Testis (tissue), 2 donors: Measurements from ENCODE around the gene SYTL2.

Experiments used
- POLR2A ChIP-seq: fragments of 450-650 bp; IDR thresholded peaks from one replicate; pipeline ENCODE4 v1.6.1; 2017; ENCODE audit warnings: antibody characterized with exemption, mild to moderate bottlenecking, moderate library complexity
- TF ChIP-seq, protein P1 (sequence below), 3 experiments: fragments of 450-650 bp in 2 of 3; fragments of 200-600 bp in 1 of 3; sonication (generic) in 1 of 3; IDR thresholded peaks; one replicate each; pipeline ENCODE4 v1.5.1; 2016 to 2019; ENCODE audit warnings: antibody characterized with exemption in 3 of 3, mild to moderate bottlenecking in 2 of 3, moderate library complexity in 1 of 3

DNA sequence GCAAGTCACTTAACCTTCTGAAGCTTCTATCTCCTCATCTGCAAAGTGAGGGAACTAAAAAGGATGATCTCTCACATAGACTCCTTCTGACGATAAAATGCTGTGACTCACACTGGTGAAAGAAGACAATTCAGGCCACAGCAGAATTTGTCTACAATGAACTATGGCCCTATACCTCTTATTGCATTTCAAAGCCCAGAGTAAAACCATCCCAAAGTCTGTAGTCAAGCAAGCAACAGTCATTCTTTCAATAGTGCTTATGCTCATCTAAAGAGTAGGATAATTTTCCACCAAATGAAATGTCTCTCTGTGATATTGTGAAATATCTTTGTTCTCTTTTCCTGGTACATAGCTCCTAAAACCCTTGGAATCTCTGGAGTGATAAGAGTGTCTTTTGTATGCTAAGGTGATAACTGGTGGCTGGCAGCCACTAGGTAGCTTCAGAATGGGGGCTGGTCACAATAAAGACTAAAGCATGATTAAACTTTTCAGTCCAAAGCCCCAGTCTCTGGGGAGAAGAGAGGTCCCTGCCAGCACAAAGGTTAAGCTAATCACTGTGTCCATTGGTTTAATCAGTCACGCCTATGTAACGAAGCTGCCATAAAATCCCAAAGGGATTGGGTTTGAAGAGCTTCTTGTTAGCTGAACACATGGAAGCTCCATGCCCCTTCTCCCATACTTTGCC is 30.8 kb downstream of the SYTL2 start:
- TF ChIP-seq, protein P1, sequence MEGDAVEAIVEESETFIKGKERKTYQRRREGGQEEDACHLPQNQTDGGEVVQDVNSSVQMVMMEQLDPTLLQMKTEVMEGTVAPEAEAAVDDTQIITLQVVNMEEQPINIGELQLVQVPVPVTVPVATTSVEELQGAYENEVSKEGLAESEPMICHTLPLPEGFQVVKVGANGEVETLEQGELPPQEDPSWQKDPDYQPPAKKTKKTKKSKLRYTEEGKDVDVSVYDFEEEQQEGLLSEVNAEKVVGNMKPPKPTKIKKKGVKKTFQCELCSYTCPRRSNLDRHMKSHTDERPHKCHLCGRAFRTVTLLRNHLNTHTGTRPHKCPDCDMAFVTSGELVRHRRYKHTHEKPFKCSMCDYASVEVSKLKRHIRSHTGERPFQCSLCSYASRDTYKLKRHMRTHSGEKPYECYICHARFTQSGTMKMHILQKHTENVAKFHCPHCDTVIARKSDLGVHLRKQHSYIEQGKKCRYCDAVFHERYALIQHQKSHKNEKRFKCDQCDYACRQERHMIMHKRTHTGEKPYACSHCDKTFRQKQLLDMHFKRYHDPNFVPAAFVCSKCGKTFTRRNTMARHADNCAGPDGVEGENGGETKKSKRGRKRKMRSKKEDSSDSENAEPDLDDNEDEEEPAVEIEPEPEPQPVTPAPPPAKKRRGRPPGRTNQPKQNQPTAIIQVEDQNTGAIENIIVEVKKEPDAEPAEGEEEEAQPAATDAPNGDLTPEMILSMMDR (IDR thresholded peaks at IDR 0.05), result no peak
- no peak for TF ChIP-seq POLR2A
